HepG2 (cell line): ENCODE data around the gene ALOX5AP. TPM values are rescaled to one million over a fixed set of nuclear protein-coding genes. Genes with fewer than 3 reads are reported as not detected.

Source experiments
- ATAC-seq: fragments of 200-7000 bp; cut with Tn5 transposase; 3 replicates; pipeline ENCODE4 v1.9.1; 2020; ENCODE audit warnings: mild to moderate bottlenecking, moderate library complexity
- BruUV-seq: library from RNA; stranded (reverse); fragments of 400-500 nt; replicated peaks from 2 replicates; lab custom pipeline; 2021; lab: Mats Ljungman, UMichigan
- CTCF ChIA-PET: fragments of 300-600 bp; formaldehyde crosslinking; extraction: SDS; loops from one replicate; lab custom pipeline; 2021; ENCODE audit warnings: low total read pairs, inconsistent platforms, low intra/inter-chr PET ratio; lab: Yijun Ruan, JAX
- POLR2A ChIA-PET: fragments of 350-600 bp; sonication (Branson Sonifier 250); formaldehyde crosslinking; loops from one replicate; lab custom pipeline; 2020; ENCODE audit warnings: antibody characterized with exemption, inconsistent platforms; lab: Yijun Ruan, JAX
- DNase-seq: peaks from one replicate; pipeline ENCODE4 v3.0.0-alpha.2; 2015; ENCODE audit warnings: low spot score
- FAIRE-seq: peaks from 3 replicates; lab custom pipeline; 2011; peaks lifted over from hg19 to GRCh38; lab: Jason Lieb, UNC
- H2AFZ ChIP-seq: one replicate; pipeline ENCODE4 v1.6.1; 2011; ENCODE audit warnings: low read length, inconsistent platforms
- H3K27ac ChIP-seq: fragments of 300-600 bp; 3 replicates; pipeline ENCODE4 v1.8.0; 2011; ENCODE audit warnings: mixed run types, mild to moderate bottlenecking, mixed read lengths, low read length, inconsistent platforms; ENCODE audit not compliant: insufficient read depth; ENCODE audit errors: extremely low read length
- H3K27me3 ChIP-seq, 2 experiments: fragments of 200-600 bp in 1 of 2; 2 replicates in 1 of 2; 3 replicates in 1 of 2; pipeline versions ENCODE4 v1.6.0 to v1.8.0; 2011; ENCODE audit warnings: low read length in 2 of 2, mild to moderate bottlenecking in 2 of 2, moderate library complexity in 2 of 2, inconsistent platforms in 1 of 2; ENCODE audit not compliant: insufficient read depth in 2 of 2, control insufficient read depth in 1 of 2
- H3K36me3 ChIP-seq, 2 experiments: fragments of 200-600 bp in 1 of 2; replicated peaks in 1 of 2; 2 replicates in 1 of 2; 3 replicates in 1 of 2; pipeline versions ENCODE4 v1.5.1 to v1.8.0; 2011; ENCODE audit warnings: low read length in 2 of 2, inconsistent platforms in 1 of 2; ENCODE audit not compliant: insufficient read depth in 2 of 2, control insufficient read depth in 1 of 2
- H3K4me1 ChIP-seq: 2 replicates; pipeline ENCODE4 v1.5.1; 2012; ENCODE audit warnings: low read length, inconsistent platforms; ENCODE audit not compliant: insufficient read depth
- H3K4me2 ChIP-seq: 2 replicates; pipeline ENCODE4 v1.6.0; 2011; ENCODE audit warnings: low read depth, low read length, inconsistent platforms
- H3K4me3 ChIP-seq, 3 experiments: fragments of 200-600 bp in 1 of 3; sonication (generic), shearing (Covaris generic) in 1 of 3; replicated peaks in 1 of 3; 2 replicates each; pipeline ENCODE4 v1.5.1; 2011 to 2016; ENCODE audit warnings: low read length in 3 of 3, inconsistent platforms in 2 of 3, low read depth in 2 of 3, mild to moderate bottlenecking in 2 of 3, control low read depth in 1 of 3, mixed read lengths in 1 of 3; ENCODE audit not compliant: insufficient read depth in 1 of 3
- H3K79me2 ChIP-seq: one replicate; pipeline ENCODE4 v1.6.1; 2011; ENCODE audit warnings: low read length, inconsistent platforms; ENCODE audit not compliant: insufficient read depth
- H3K9ac ChIP-seq: 2 replicates; pipeline ENCODE4 v1.6.0; 2011; ENCODE audit warnings: mild to moderate bottlenecking, low read depth, low read length, inconsistent platforms; ENCODE audit not compliant: insufficient read depth
- H3K9me3 ChIP-seq: 2 replicates; pipeline ENCODE4 v1.5.1; 2012; ENCODE audit warnings: mild to moderate bottlenecking, low read length
- H4K20me1 ChIP-seq: 2 replicates; pipeline ENCODE4 v1.6.0; 2011; ENCODE audit warnings: inconsistent platforms, mild to moderate bottlenecking, low read length, moderate library complexity; ENCODE audit not compliant: insufficient read depth
- CBX1 ChIP-seq: IDR thresholded peaks from one replicate; pipeline ENCODE4 v1.6.1; 2016; ENCODE audit warnings: antibody characterized with exemption, low read depth
- CREB1 ChIP-seq, 2 experiments: fragments of 450-650 bp in 1 of 2; IDR thresholded peaks; 2 replicates each; pipeline ENCODE4 v1.6.1; 2016 to 2017; ENCODE audit warnings: control low read depth in 1 of 2, mild to moderate bottlenecking in 1 of 2, missing compliant biosample characterization in 1 of 2, missing genetic modification characterization in 1 of 2
- ELF3 ChIP-seq: IDR thresholded peaks from 2 replicates; pipeline ENCODE4 v1.6.1; 2016; ENCODE audit warnings: missing genetic modification reagents, missing compliant biosample characterization
- FOSL2 ChIP-seq: sonication (generic); formaldehyde crosslinking; IDR thresholded peaks from 2 replicates; pipeline ENCODE4 v1.4.0; 2020; ENCODE audit warnings: missing genetic modification reagents
- GLI4 ChIP-seq: sonication (generic); formaldehyde crosslinking; IDR thresholded peaks from 2 replicates; pipeline ENCODE4 v1.5.1; 2020; ENCODE audit warnings: missing genetic modification reagents, mild to moderate bottlenecking, moderate library complexity, borderline replicate concordance
- KDM5B ChIP-seq: sonication (generic); formaldehyde crosslinking; IDR thresholded peaks from 2 replicates; pipeline ENCODE4 v1.4.0; 2020; ENCODE audit warnings: missing genetic modification reagents, mild to moderate bottlenecking, borderline replicate concordance
- LCORL ChIP-seq, 2 experiments: fragments of 450-650 bp in 1 of 2; sonication (generic) in 1 of 2; formaldehyde crosslinking in 1 of 2; IDR thresholded peaks; 2 replicates each; pipeline versions ENCODE4 v1.5.0 to v1.6.1; 2017 to 2020; ENCODE audit warnings: antibody characterized with exemption in 1 of 2, missing genetic modification reagents in 1 of 2
- MTA3 ChIP-seq: sonication (generic); formaldehyde crosslinking; IDR thresholded peaks from 2 replicates; pipeline ENCODE4 v1.4.0; 2020; ENCODE audit warnings: missing genetic modification reagents
- RARA ChIP-seq: IDR thresholded peaks from 2 replicates; pipeline ENCODE4 v1.6.1; 2016; ENCODE audit warnings: missing genetic modification reagents, missing compliant biosample characterization
- SAP130 ChIP-seq: IDR thresholded peaks from 2 replicates; pipeline ENCODE4 v1.6.1; 2016; ENCODE audit warnings: low read depth
- ZNF136 ChIP-seq: sonication (generic); formaldehyde crosslinking; IDR thresholded peaks from 2 replicates; pipeline ENCODE4 v1.8.1; 2022; ENCODE audit warnings: low read depth, mild to moderate bottlenecking, moderate library complexity, missing genetic modification reagents
- WGBS: methylation state at CpG from one replicate; pipeline ENCODE4 v1.1.6; 2017; ENCODE audit warnings: low lambda C conversion rate; 5-methylcytosine and 5-hydroxymethylcytosine counted together
- in situ Hi-C: cut with HindIII; loops from 2 replicates; pipeline ENCODE4 v1.10.0; 2017; ENCODE audit warnings: low pct_unique_long_range_greater_than_20kb; ENCODE audit not compliant: extremely low pct_ligation_motif_present
- intact Hi-C: fragments of 100-400 bp; cut with micrococcal nuclease; formaldehyde crosslinking; loops from one replicate; pipeline ENCODE4 v1.10.0; 2022; ENCODE audit not compliant: unreplicated experiment
- polyA plus RNA-seq, 8 experiments: library from polyadenylated mRNA; depleted of rRNA in 3 of 8; stranded (reverse) in 7 of 8; unstranded in 1 of 8; fragments of >200 nt; fragmentation: Illumina TruSeq in 4 of 8; extraction: Trizol in 4 of 8; gene quantifications; 2 replicates each; pipeline versions ENCODE4 v1.2.1 to v1.2.3, GENCODE V29; 2011 to 2016; ENCODE audit warnings: low read depth in 4 of 8, missing spikeins in 1 of 8, mixed read lengths in 1 of 8; ENCODE audit not compliant: insufficient read depth in 1 of 8
- total RNA-seq, 5 experiments: library from RNA; depleted of rRNA; stranded (reverse); fragments of >200 nt; fragmentation: Illumina TruSeq; extraction: Trizol; gene quantifications; 2 replicates each; pipeline ENCODE4 v1.2.3, GENCODE V29; 2016; ENCODE audit warnings: low read depth in 1 of 5
- TF ChIP-seq, protein P1 (sequence below): sonication (generic); formaldehyde crosslinking; IDR thresholded peaks from 2 replicates; pipeline ENCODE4 v1.4.0; 2020; ENCODE audit warnings: missing genetic modification reagents

Gene ALOX5AP
- total and polyA plus RNA-seq, 2 of the 13 experiments (the other 11 are each of a cell fraction or from before 2014, with no cell fraction given) = 0.97 to 1.2 TPM

GRCh38 chr13:30744056-30744680 lies 8.8 kb downstream of the ALOX5AP start:
- Histone ChIP-seq H2AFZ (no peak overlapping the region), H3K36me3 (no peaks in the 10 kb centered on the region), H3K27me3 (no peaks in the 10 kb centered on the region), H3K4me2 (peak overlapping the region; percentile 63), H3K9ac (no peak overlapping the region), H4K20me1 (no peaks in the 10 kb centered on the region), H3K4me3 (peak overlapping the region in 2 of 3 experiments; percentile 19 to 24; a peak in 2 of 6 replicates), H3K79me2 (no peaks in the 10 kb centered on the region), H3K4me1 (peaks cover 62% of the 10 kb centered on the region), H3K27ac (no peak overlapping the region), H3K9me3 (no peaks in the 10 kb centered on the region)
- in situ Hi-C loops = loop anchor here (5.0 to 10.0 kb wide), 2 partner anchors 59 to 118 kb away; no protein-coding TSS in a partner anchor
- no peak for TF ChIP-seq GLI4 (CRISPR knock-in tag)
- no peak for TF ChIP-seq KDM5B (CRISPR knock-in tag)
- peak; percentile 14; the same call in 1 of the 2 replicates for TF ChIP-seq ELF3 (CRISPR knock-in tag)
- TF ChIP-seq SAP130 (CRISPR knock-in tag) = peak; percentile 35; the same call in 1 of the 2 replicates
- no peak for TF ChIP-seq MTA3 (CRISPR knock-in tag)
- TF ChIP-seq FOSL2 (CRISPR knock-in tag) = peak; percentile 76
- TF ChIP-seq, protein P1, sequence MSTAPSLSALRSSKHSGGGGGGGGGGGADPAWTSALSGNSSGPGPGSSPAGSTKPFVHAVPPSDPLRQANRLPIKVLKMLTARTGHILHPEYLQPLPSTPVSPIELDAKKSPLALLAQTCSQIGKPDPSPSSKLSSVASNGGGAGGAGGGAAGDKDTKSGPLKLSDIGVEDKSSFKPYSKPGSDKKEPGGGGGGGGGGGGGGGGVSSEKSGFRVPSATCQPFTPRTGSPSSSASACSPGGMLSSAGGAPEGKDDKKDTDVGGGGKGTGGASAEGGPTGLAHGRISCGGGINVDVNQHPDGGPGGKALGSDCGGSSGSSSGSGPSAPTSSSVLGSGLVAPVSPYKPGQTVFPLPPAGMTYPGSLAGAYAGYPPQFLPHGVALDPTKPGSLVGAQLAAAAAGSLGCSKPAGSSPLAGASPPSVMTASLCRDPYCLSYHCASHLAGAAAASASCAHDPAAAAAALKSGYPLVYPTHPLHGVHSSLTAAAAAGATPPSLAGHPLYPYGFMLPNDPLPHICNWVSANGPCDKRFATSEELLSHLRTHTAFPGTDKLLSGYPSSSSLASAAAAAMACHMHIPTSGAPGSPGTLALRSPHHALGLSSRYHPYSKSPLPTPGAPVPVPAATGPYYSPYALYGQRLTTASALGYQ (CRISPR knock-in tag) = no peak
- TF ChIP-seq CBX1 = no peak
- no peak for TF ChIP-seq LCORL (IDR thresholded peaks at IDR 0.05)
- TF ChIP-seq LCORL (CRISPR knock-in tag; IDR thresholded peaks at IDR 0.05) = peak; percentile 47; the same call in 1 of the 2 replicates
- no peak for TF ChIP-seq ZNF136 (CRISPR knock-in tag)
- peak; percentile 48; the same call in 1 of the 2 replicates for TF ChIP-seq CREB1 (IDR thresholded peaks at IDR 0.05)
- no peak for TF ChIP-seq CREB1 (CRISPR knock-in tag; IDR thresholded peaks at IDR 0.05)
- peak; percentile 62 for TF ChIP-seq RARA
- ChIA-PET CTCF (no interaction called here), POLR2A (interaction anchor here (0.9 kb wide), 1 partner anchor 127 kb away, joined by 3 read pairs; no protein-coding TSS in a partner anchor)
- DNase-seq = peak; percentile 54
- intact Hi-C loops = no loop called here
- WGBS = 11% methylated on average over 6 of the region's 7 CpGs
- no TSS peak for BruUV-seq
- FAIRE-seq = no peak
- ATAC-seq = peak; percentile 69
